ENCODE results near the gene ZNF358.

ZNF358 gene

GRCh38 chr19:7489609-7490044 is 26.3 kb upstream of the ZNF358 start:
- DNase-seq (ENCODE audit: low read depth) = no peak

- no peak for DNase-seq (ENCODE audit: low read depth)
Measured at GRCh38 chr19:7492142-7492541, 23.8 kb upstream of the ZNF358 start.

GRCh38 chr19:7492558-7492957 is 23.3 kb upstream of the ZNF358 start:
- no peak for DNase-seq (ENCODE audit: low read depth)

- no peak for DNase-seq (ENCODE audit: low read depth)
Measured at GRCh38 chr19:7494416-7495098, 21.3 kb upstream of the ZNF358 start.

GRCh38 chr19:7497292-7497691 is 18.6 kb upstream of the ZNF358 start:
- no peak for DNase-seq (ENCODE audit: low read depth)

GRCh38 chr19:7500811-7501450 is 15.0 kb upstream of the ZNF358 start:
- no peak for DNase-seq (ENCODE audit: low read depth)

GRCh38 chr19:7502552-7502951 is 13.4 kb upstream of the ZNF358 start:
- DNase-seq (ENCODE audit: low read depth) = no peak

- DNase-seq (ENCODE audit: low read depth) = no peak
Measured at GRCh38 chr19:7504684-7505083, 11.2 kb upstream of the ZNF358 start.

GRCh38 chr19:7505288-7505681 is 10.6 kb upstream of the ZNF358 start:
- no peak for DNase-seq (ENCODE audit: low read depth)

GRCh38 chr19:7505682-7506384 is 10.1 kb upstream of the ZNF358 start:
- DNase-seq (ENCODE audit: low read depth) = no peak

GRCh38 chr19:7506385-7507328 is 9.2 kb upstream of the ZNF358 start:
- no peak for DNase-seq (ENCODE audit: low read depth)

GRCh38 chr19:7507884-7508283 is 8.0 kb upstream of the ZNF358 start:
- DNase-seq (ENCODE audit: low read depth) = peak; percentile 55

GRCh38 chr19:7509625-7510024 is 6.3 kb upstream of the ZNF358 start:
- no peak for DNase-seq (ENCODE audit: low read depth)

GRCh38 chr19:7512400-7512851 is 3.5 kb upstream of the ZNF358 start:
- DNase-seq (ENCODE audit: low read depth) = no peak

GRCh38 chr19:7513809-7514642 is 1.9 kb upstream of the ZNF358 start:
- DNase-seq (ENCODE audit: low read depth) = no peak

GRCh38 chr19:7515110-7515644 is 726 bp upstream of the ZNF358 start:
- DNase-seq (ENCODE audit: low read depth) = no peak

- DNase-seq (ENCODE audit: low read depth) = no peak
Measured at GRCh38 chr19:7516333-7516732, 430 bp downstream of the ZNF358 start.

GRCh38 chr19:7516878-7517277 is 975 bp downstream of the ZNF358 start:
- DNase-seq (ENCODE audit: low read depth) = no peak

GRCh38 chr19:7519361-7520130 is 3.6 kb downstream of the ZNF358 start:
- DNase-seq (ENCODE audit: low read depth) = no peak

Data from non-pigmented ciliary epithelial cell (primary cell).